OCI-LY7 (cell line): ENCODE measurements around the gene SLC45A3. TPM values are rescaled to one million over a fixed set of nuclear protein-coding genes. Genes with fewer than 3 reads are reported as not detected.

Experiments
- BruUV-seq: library from RNA; stranded (reverse); fragments of 400-500 nt; replicated peaks from 2 replicates; lab custom pipeline; 2021; lab: Mats Ljungman, UMichigan
- CTCF ChIA-PET: fragments of 300-600 bp; sonication (Branson Sonifier 250); formaldehyde crosslinking; loops from one replicate; lab custom pipeline; 2022; ENCODE audit warnings: antibody characterized with exemption; ENCODE audit not compliant: unreplicated experiment; lab: Charles Lee
- POLR2A ChIA-PET: fragments of 300-600 bp; sonication (Branson Sonifier 250); formaldehyde crosslinking; loops from one replicate; lab custom pipeline; 2022; ENCODE audit warnings: antibody characterized with exemption; lab: Charles Lee
- DNase-seq: peaks from one replicate; pipeline ENCODE4 v3.0.0-alpha.2; 2015; ENCODE audit warnings: low spot score
- H2AFZ ChIP-seq: fragments of 200-600 bp; sonication (generic), shearing (Covaris generic); 2 replicates; pipeline ENCODE4 v1.6.1; 2014; ENCODE audit warnings: mild to moderate bottlenecking, antibody characterized with exemption, low read length, moderate library complexity
- H3K27ac ChIP-seq: fragments of 200-600 bp; sonication (generic); 2 replicates; pipeline ENCODE4 v1.5.1; 2014; ENCODE audit warnings: mixed run types, low read depth, mild to moderate bottlenecking, moderate library complexity, low read length, inconsistent platforms; ENCODE audit not compliant: poor library complexity, severe bottlenecking
- H3K36me3 ChIP-seq: fragments of 200-600 bp; sonication (generic); 2 replicates; pipeline ENCODE4 v1.6.1; 2014; ENCODE audit warnings: mild to moderate bottlenecking, antibody characterized with exemption, low read length, moderate library complexity, mixed read lengths; ENCODE audit not compliant: insufficient read depth
- H3K4me1 ChIP-seq: fragments of 200-600 bp; sonication (generic); 2 replicates; pipeline ENCODE4 v1.5.1; 2014; ENCODE audit warnings: mild to moderate bottlenecking, low read length; ENCODE audit not compliant: insufficient read depth, poor library complexity, severe bottlenecking
- H3K4me2 ChIP-seq: fragments of 200-600 bp; sonication (generic); 2 replicates; pipeline ENCODE4 v1.6.1; 2014; ENCODE audit warnings: mild to moderate bottlenecking, low read length
- H3K4me3 ChIP-seq: fragments of 200-600 bp; sonication (generic); 2 replicates; pipeline ENCODE4 v1.5.1; 2014; ENCODE audit warnings: mild to moderate bottlenecking, low read depth, low read length; ENCODE audit not compliant: poor library complexity, severe bottlenecking
- H3K79me2 ChIP-seq: fragments of 200-600 bp; sonication (generic); 2 replicates; pipeline ENCODE4 v1.6.1; 2016; ENCODE audit warnings: low read depth, mild to moderate bottlenecking, low read length, moderate library complexity, mixed read lengths; ENCODE audit not compliant: insufficient read depth
- H3K9me2 ChIP-seq: fragments of 200-600 bp; sonication (generic); 2 replicates; pipeline ENCODE4 v1.6.1; 2016; ENCODE audit warnings: mild to moderate bottlenecking, low read length, mixed read lengths; ENCODE audit not compliant: insufficient read depth
- H3K9me3 ChIP-seq: fragments of 200-600 bp; sonication (generic); 2 replicates; pipeline ENCODE4 v1.6.1; 2014; ENCODE audit warnings: mild to moderate bottlenecking, mixed run types, low read length, mixed read lengths
- H4K20me1 ChIP-seq: fragments of 200-600 bp; sonication (generic); 2 replicates; pipeline ENCODE4 v1.6.1; 2014; ENCODE audit warnings: mild to moderate bottlenecking, antibody characterized with exemption, low read length, moderate library complexity, mixed read lengths; ENCODE audit not compliant: insufficient read depth
- CTCF ChIP-seq: fragments of 200-600 bp; sonication (generic); conservative IDR thresholded peaks from 2 replicates; pipeline ENCODE4 v1.5.1; 2014; ENCODE audit warnings: mild to moderate bottlenecking, antibody characterized with exemption, low read length, moderate library complexity, mixed read lengths
- EZH2phosphoT487 ChIP-seq: fragments of 200-600 bp; sonication (generic); IDR thresholded peaks from 2 replicates; pipeline ENCODE4 v1.6.1; 2018; ENCODE audit warnings: low read depth, borderline replicate concordance, mild to moderate bottlenecking, mixed run types, antibody characterized with exemption, low read length, moderate library complexity, mixed read lengths
- intact Hi-C: fragments of 100-400 bp; cut with micrococcal nuclease; formaldehyde crosslinking; loops from one replicate; pipeline ENCODE4 v1.10.0; 2022; ENCODE audit not compliant: unreplicated experiment
- total RNA-seq, 2 experiments: library from RNA; depleted of rRNA in 1 of 2; stranded (reverse); fragments of >200 nt in 1 of 2; shearing (Covaris generic) in 1 of 2; gene quantifications; 2 replicates each; pipeline ENCODE4 v1.2.3, GENCODE V29; 2014 to 2022

SLC45A3 gene
- total RNA-seq, 2 experiments from 2014 or later: 2.4 to 5.3 TPM

- Histone ChIP-seq H3K79me2 (no peaks in the 10 kb centered on the region), H3K4me1 (peaks cover 65% of the 10 kb centered on the region), H3K4me2 (no peak overlapping the region), H4K20me1 (no peaks in the 10 kb centered on the region), H3K9me2 (no peaks in the 10 kb centered on the region), H3K36me3 (no peaks in the 10 kb centered on the region), H3K9me3 (no peaks in the 10 kb centered on the region), H3K27ac (peak overlapping the region; percentile 81), H3K4me3 (no peak overlapping the region), H2AFZ (no peak overlapping the region)
- no peak for DNase-seq
- CTCF ChIA-PET: interaction anchor here (1.2 to 1.5 kb wide), 2 partner anchors 48 to 71 kb away, joined by 6 to 7 read pairs; no protein-coding TSS in a partner anchor
- TF ChIP-seq EZH2phosphoT487 (no peak), CTCF (no peak)
- no TSS peak for BruUV-seq
- intact Hi-C loops: no loop called here
- POLR2A ChIA-PET: interaction anchor here (1.2 to 5.5 kb wide), 2 partner anchors 46 to 70 kb away, joined by 7 to 38 read pairs; no protein-coding TSS in a partner anchor
Measured at GRCh38 chr1:205663286-205663936, 16.9 kb downstream of the SLC45A3 start.

GRCh38 chr1:205662791-205663190 is 17.5 kb downstream of the SLC45A3 start:
- ChIA-PET CTCF (no interaction called here), POLR2A (interaction anchor here (0.6 to 5.5 kb wide), 2 partner anchors 47 to 63 kb away, joined by 3 to 38 read pairs; no protein-coding TSS in a partner anchor)
- no peak overlapping the region for H3K27ac ChIP-seq
- H2AFZ ChIP-seq: no peak overlapping the region
- no TSS peak for BruUV-seq
- no peaks in the 10 kb centered on the region for H4K20me1 ChIP-seq
- no peaks in the 10 kb centered on the region for H3K79me2 ChIP-seq
- H3K9me2 ChIP-seq: no peaks in the 10 kb centered on the region
- H3K4me2 ChIP-seq: no peak overlapping the region
- peaks cover 59% of the 10 kb centered on the region for H3K4me1 ChIP-seq
- no peak for TF ChIP-seq CTCF
- TF ChIP-seq EZH2phosphoT487: no peak
- intact Hi-C loops: no loop called here
- H3K36me3 ChIP-seq: no peaks in the 10 kb centered on the region
- H3K4me3 ChIP-seq: no peak overlapping the region
- no peak for DNase-seq
- H3K9me3 ChIP-seq: no peaks in the 10 kb centered on the region

GRCh38 chr1:205662135-205662738 is 18.1 kb downstream of the SLC45A3 start:
- Histone ChIP-seq H4K20me1 (no peaks in the 10 kb centered on the region), H3K4me3 (no peak overlapping the region), H3K9me3 (no peaks in the 10 kb centered on the region), H3K27ac (no peak overlapping the region), H3K9me2 (no peaks in the 10 kb centered on the region), H2AFZ (no peak overlapping the region), H3K4me1 (peaks cover 54% of the 10 kb centered on the region), H3K36me3 (no peaks in the 10 kb centered on the region), H3K4me2 (no peak overlapping the region), H3K79me2 (no peaks in the 10 kb centered on the region)
- POLR2A ChIA-PET: interaction anchor here (0.6 to 5.5 kb wide), 2 partner anchors 48 to 64 kb away, joined by 3 to 38 read pairs; no protein-coding TSS in a partner anchor
- CTCF ChIA-PET: no interaction called here
- TF ChIP-seq EZH2phosphoT487 (no peak), CTCF (no peak)
- no TSS peak for BruUV-seq
- intact Hi-C loops: no loop called here
- no peak for DNase-seq
